IMR-90 (cell line): Measurements from ENCODE around the gene FBXO15. TPM values are rescaled to one million over a fixed set of nuclear protein-coding genes. Genes with fewer than 3 reads are reported as not detected.

ENCODE experiments used
- ATAC-seq: fragments of 200-7000 bp; cut with Tn5 transposase; 2 replicates; pipeline ENCODE4 v1.9.1; 2020; ENCODE audit warnings: low read depth, mild to moderate bottlenecking, moderate library complexity
- BruUV-seq: library from RNA; stranded (reverse); fragments of 400-500 nt; replicated peaks from 2 replicates; lab custom pipeline; 2021; lab: Mats Ljungman, UMichigan
- CTCF ChIA-PET: fragments of 300-600 bp; formaldehyde crosslinking; extraction: SDS; loops from one replicate; lab custom pipeline; 2021; ENCODE audit warnings: antibody characterized with exemption; lab: Yijun Ruan, JAX
- POLR2A ChIA-PET: fragments of 300-600 bp; sonication (Branson Sonifier 250); formaldehyde crosslinking; loops from one replicate; lab custom pipeline; 2022; ENCODE audit warnings: antibody characterized with exemption; ENCODE audit not compliant: unreplicated experiment; lab: Charles Lee
- DNase-seq: peaks from one replicate; pipeline ENCODE4 v3.0.0; 2013
- H2AFZ ChIP-seq: replicated peaks from 2 replicates; pipeline ENCODE3; 2013; ENCODE audit warnings: low read length, mild to moderate bottlenecking; ENCODE audit not compliant: poor library complexity
- H2AK5ac ChIP-seq: 2 replicates; pipeline ENCODE4 v1.6.1; 2013; ENCODE audit warnings: low read depth, low read length, inconsistent platforms
- H2AK9ac ChIP-seq: replicated peaks from 2 replicates; pipeline ENCODE3; 2013; ENCODE audit warnings: mild to moderate bottlenecking, low read depth, low read length, moderate library complexity; ENCODE audit not compliant: poor library complexity
- H2BK120ac ChIP-seq: 2 replicates; pipeline ENCODE4 v1.6.1; 2013; ENCODE audit warnings: low read depth, low read length, inconsistent platforms
- H2BK15ac ChIP-seq: 3 replicates; pipeline ENCODE4 v1.6.1; 2013; ENCODE audit warnings: low read depth, low read length, inconsistent platforms
- H2BK20ac ChIP-seq: 2 replicates; pipeline ENCODE4 v1.6.1; 2013; ENCODE audit warnings: low read depth, mild to moderate bottlenecking, inconsistent platforms, low read length, moderate library complexity
- H2BK5ac ChIP-seq: 2 replicates; pipeline ENCODE4 v1.6.1; 2013; ENCODE audit warnings: mild to moderate bottlenecking, low read depth, low read length, inconsistent platforms; ENCODE audit not compliant: poor library complexity, severe bottlenecking
- H3K14ac ChIP-seq: replicated peaks from 2 replicates; pipeline ENCODE4 v1.6.1; 2013; ENCODE audit warnings: low read depth, low read length, inconsistent platforms
- H3K18ac ChIP-seq: 2 replicates; pipeline ENCODE4 v1.6.1; 2013; ENCODE audit warnings: low read depth, low read length, control low read depth
- H3K23ac ChIP-seq: 2 replicates; pipeline ENCODE4 v1.6.1; 2013; ENCODE audit warnings: low read depth, low read length, inconsistent platforms
- H3K27ac ChIP-seq: 2 replicates; pipeline ENCODE4 v1.5.1; 2013; ENCODE audit warnings: mild to moderate bottlenecking, control low read depth, low read length; ENCODE audit not compliant: insufficient read depth
- H3K27me3 ChIP-seq: 2 replicates; pipeline ENCODE4 v1.6.1; 2013; ENCODE audit warnings: low read length; ENCODE audit not compliant: control insufficient read depth, insufficient read depth
- H3K36me3 ChIP-seq: 2 replicates; pipeline ENCODE4 v1.6.1; 2013; ENCODE audit warnings: low read length, mixed read lengths; ENCODE audit not compliant: control insufficient read depth, insufficient read depth
- H3K4ac ChIP-seq: 2 replicates; pipeline ENCODE4 v1.6.1; 2013; ENCODE audit warnings: low read depth, low read length, inconsistent platforms
- H3K4me1 ChIP-seq: 2 replicates; pipeline ENCODE4 v1.6.1; 2013; ENCODE audit warnings: low read length, mixed read lengths; ENCODE audit not compliant: control insufficient read depth, insufficient read depth
- H3K4me2 ChIP-seq: 2 replicates; pipeline ENCODE4 v1.6.1; 2013; ENCODE audit warnings: low read depth, mild to moderate bottlenecking, control low read depth, low read length, moderate library complexity
- H3K4me3 ChIP-seq: 2 replicates; pipeline ENCODE4 v1.5.1; 2013; ENCODE audit warnings: low read depth, mild to moderate bottlenecking, control low read depth, low read length, moderate library complexity; ENCODE audit not compliant: insufficient read depth
- H3K56ac ChIP-seq: 2 replicates; pipeline ENCODE4 v1.6.1; 2013; ENCODE audit warnings: low read length, inconsistent platforms; ENCODE audit not compliant: insufficient read depth; ENCODE audit errors: extremely low read depth
- H3K79me1 ChIP-seq, 2 experiments: 2 replicates each; pipeline ENCODE4 v1.6.1; 2013; ENCODE audit warnings: low read length in 2 of 2, inconsistent platforms in 1 of 2, low read depth in 1 of 2
- H3K9ac ChIP-seq: 2 replicates; pipeline ENCODE4 v1.6.1; 2013; ENCODE audit warnings: low read depth, low read length, control low read depth
- H3K9me1 ChIP-seq: 2 replicates; pipeline ENCODE4 v1.6.1; 2013; ENCODE audit warnings: low read length, inconsistent platforms; ENCODE audit not compliant: insufficient read depth
- H3K9me3 ChIP-seq: 2 replicates; pipeline ENCODE4 v1.6.1; 2013; ENCODE audit warnings: low read length; ENCODE audit not compliant: control insufficient read depth, insufficient read depth
- H4K20me1 ChIP-seq: 2 replicates; pipeline ENCODE4 v1.6.1; 2013; ENCODE audit warnings: low read length, inconsistent platforms; ENCODE audit not compliant: insufficient read depth
- H4K5ac ChIP-seq: 2 replicates; pipeline ENCODE4 v1.6.1; 2013; ENCODE audit warnings: mild to moderate bottlenecking, low read depth, low read length, control low read depth
- H4K8ac ChIP-seq, 2 experiments: 2 replicates each; pipeline ENCODE4 v1.6.1; 2013; ENCODE audit warnings: low read depth in 2 of 2, low read length in 2 of 2, control low read depth in 1 of 2, inconsistent platforms in 1 of 2
- H4K91ac ChIP-seq: 2 replicates; pipeline ENCODE4 v1.6.1; 2013; ENCODE audit warnings: low read depth, low read length, inconsistent platforms; ENCODE audit not compliant: insufficient read depth
- BHLHE40 ChIP-seq: fragments of 150-350 bp; IDR thresholded peaks from 2 replicates; pipeline ENCODE4 v1.6.1; 2016; ENCODE audit warnings: mild to moderate bottlenecking, low read depth, low read length
- CEBPB ChIP-seq: IDR thresholded peaks from 2 replicates; pipeline ENCODE4 v1.6.1; 2012; ENCODE audit warnings: low read depth, low read length, improper control_type of control experiment
- CHD1 ChIP-seq: IDR thresholded peaks from 2 replicates; pipeline ENCODE4 v1.6.1; 2012; ENCODE audit warnings: low read depth, low read length, improper control_type of control experiment
- CTCF ChIP-seq: conservative IDR thresholded peaks from 2 replicates; pipeline ENCODE4 v1.5.1; 2012; ENCODE audit warnings: mild to moderate bottlenecking, low read depth, low read length, improper control_type of control experiment
- FOS ChIP-seq: fragments of 150-350 bp; IDR thresholded peaks from 2 replicates; pipeline ENCODE4 v1.6.1; 2016; ENCODE audit warnings: low read depth, low read length
- MAZ ChIP-seq: IDR thresholded peaks from 2 replicates; pipeline ENCODE4 v1.6.1; 2012; ENCODE audit warnings: low read depth, mild to moderate bottlenecking, low read length, improper control_type of control experiment, moderate library complexity, borderline replicate concordance
- MXI1 ChIP-seq: IDR thresholded peaks from 2 replicates; pipeline ENCODE4 v1.6.1; 2012; ENCODE audit warnings: low read depth, mild to moderate bottlenecking, low read length, moderate library complexity, borderline replicate concordance
- POLR2A ChIP-seq: IDR thresholded peaks from 2 replicates; pipeline ENCODE4 v1.6.1; 2012; ENCODE audit warnings: mild to moderate bottlenecking, low read depth, low read length
- RFX5 ChIP-seq: IDR thresholded peaks from 2 replicates; pipeline ENCODE4 v1.8.0; 2012; ENCODE audit warnings: low read depth, mild to moderate bottlenecking, low read length, moderate library complexity
- WGBS, 2 experiments: methylation state at CpG; one replicate each; pipeline versions ENCODE4 v1.1.5 to v1.1.7; 2013; ENCODE audit warnings: missing lambda C conversion rate in 2 of 2; ENCODE audit not compliant: insufficient read length in 1 of 2; ENCODE audit errors: extremely low coverage in 2 of 2; 5-methylcytosine and 5-hydroxymethylcytosine counted together
- dilution Hi-C: fragments of 300-500 bp; cut with HindIII; formaldehyde crosslinking; loops from one replicate; pipeline ENCODE4 v1.14.3; 2018; ENCODE audit warnings: low sequenced_read_pairs; ENCODE audit not compliant: unreplicated experiment
- in situ Hi-C: fragments of 300-500 bp; cut with MboI; formaldehyde crosslinking; loops from 3 replicates; pipeline ENCODE4 v1.14.3; 2019; ENCODE audit warnings: low sequenced_read_pairs, inconsistent platforms, mixed read lengths
- intact Hi-C: fragments of 100-400 bp; cut with micrococcal nuclease; formaldehyde crosslinking; loops from 2 replicates; pipeline ENCODE4 v1.10.0; 2022
- polyA plus RNA-seq, 3 experiments: library from polyadenylated mRNA; depleted of rRNA; stranded (reverse); fragments of >200 nt; gene quantifications; 2 replicates each; pipeline ENCODE4 v1.2.3, GENCODE V29; 2012; ENCODE audit warnings: low replicate concordance in 1 of 3
- total RNA-seq: library from RNA; depleted of rRNA; stranded (reverse); fragments of >200 nt; gene quantifications from 2 replicates; pipeline ENCODE4 v1.2.3, GENCODE V29; 2012

The FBXO15 gene
- total and polyA plus RNA-seq, 2 of the 4 experiments (the other 2 are of a cell fraction), result 0.90 to 2.0 TPM

- H4K20me1 ChIP-seq, result no peaks in the 10 kb centered on the region
- H4K8ac ChIP-seq, result no peak overlapping the region
- H2AK9ac ChIP-seq, result peak overlapping the region; percentile 28
- no TSS peak for BruUV-seq
- H4K5ac ChIP-seq, result no peak overlapping the region
- DNase-seq (peak; percentile 25), ATAC-seq (no peak)
- no peak overlapping the region for H2BK5ac ChIP-seq
- H3K18ac ChIP-seq, result no peak overlapping the region
- no peak overlapping the region for H2AFZ ChIP-seq
- H3K9ac ChIP-seq, result no peak overlapping the region
- H3K27me3 ChIP-seq, result no peaks in the 10 kb centered on the region; the same call in 1 of the 2 replicates
- H3K56ac ChIP-seq, result no peak overlapping the region
- H3K9me3 ChIP-seq, result no peaks in the 10 kb centered on the region
- 0 out of 2 replicates have a peak, but pooled peaks cover 3% of the 10 kb centered on the region for H3K9me1 ChIP-seq
- intact Hi-C loops (loop anchor here (5.0 kb wide), 1 partner anchor 1492 kb away; no protein-coding TSS in a partner anchor), in situ Hi-C loops (loop anchor here (5.0 kb wide), 1 partner anchor 138 kb away; no protein-coding TSS in a partner anchor), dilution Hi-C loops (no loop called here)
- no peak overlapping the region for H2BK15ac ChIP-seq
- H3K4me1 ChIP-seq, result peaks cover 8% of the 10 kb centered on the region
- TF ChIP-seq BHLHE40 (no peak), CEBPB (no peak), MXI1 (no peak), POLR2A (no peak), CHD1 (no peak), MAZ (no peak), CTCF (no peak), RFX5 (no peak), FOS (no peak)
- H3K36me3 ChIP-seq, result no peaks in the 10 kb centered on the region
- H2AK5ac ChIP-seq, result no peak overlapping the region
- peak overlapping the region; percentile 44; the same call in 1 of the 2 replicates for H3K14ac ChIP-seq
- no peak overlapping the region for H3K27ac ChIP-seq
- no peak overlapping the region for H3K4ac ChIP-seq
- no peak overlapping the region for H3K4me2 ChIP-seq
- ChIA-PET POLR2A (no interaction called here), CTCF (interaction anchor here (0.6 to 1.2 kb wide), 3 partner anchors 21 to 346 kb away, joined by 3 to 4 read pairs (median 3); no protein-coding TSS in a partner anchor)
- no peak overlapping the region; the same call in 1 of the 2 replicates for H3K23ac ChIP-seq
- H3K4me3 ChIP-seq, result no peak overlapping the region
- peak overlapping the region; percentile 24; the same call in 1 of the 2 replicates for H4K91ac ChIP-seq
- WGBS, 2 experiments, result no CpG with 5 or more reads among the region's 3 CpGs
- H3K79me1 ChIP-seq, result no peaks in the 10 kb centered on the region
- no peak overlapping the region for H2BK120ac ChIP-seq
- H2BK20ac ChIP-seq, result peak overlapping the region; percentile 49; the same call in 1 of the 2 replicates
These were observed 47.1 kb upstream of the FBXO15 start for GRCh38 chr18:74194691-74195090.
